Stomach (tissue), 9 donors: ENCODE data around the gene GLP2R. TPM values are rescaled to one million over a fixed set of nuclear protein-coding genes. Genes with fewer than 3 reads are reported as not detected.

ENCODE experiments used
- DNase-seq, 2 donors: peaks; one replicate each; pipeline versions ENCODE4 v3.0.0 to v3.0.0-alpha.2; 2013 to 2019
- H3K27ac ChIP-seq, 5 donors: fragments of 200-600 bp in 4 of 5; sonication (generic) in 4 of 5; one replicate each; pipeline ENCODE4 v1.5.1; 2013 to 2019; ENCODE audit warnings: mild to moderate bottlenecking in 1 of 5, moderate library complexity in 1 of 5
- H3K27me3 ChIP-seq, 3 donors: fragments of 200-600 bp; sonication (generic); one replicate each; pipeline ENCODE4 v1.5.1; 2017 to 2019; ENCODE audit warnings: mixed run types in 1 of 3
- H3K36me3 ChIP-seq, 4 donors: fragments of 200-600 bp; sonication (generic); 1 replicate in 3 of 4; 2 replicates in 1 of 4; pipeline ENCODE4 v1.5.1; 2016 to 2019
- H3K4me1 ChIP-seq, 4 donors: fragments of 200-600 bp; sonication (generic); one replicate each; pipeline ENCODE4 v1.5.1; 2016 to 2019
- H3K4me3 ChIP-seq, 4 donors: fragments of 200-600 bp; sonication (generic) in 3 of 4; one replicate each; pipeline ENCODE4 v1.5.1; 2016 to 2019; ENCODE audit warnings: mild to moderate bottlenecking in 1 of 4
- H3K9me3 ChIP-seq, 4 donors: fragments of 200-600 bp; sonication (generic); one replicate each; pipeline ENCODE4 v1.5.1; 2016 to 2019
- CTCF ChIP-seq, 7 experiments: fragments of 450-650 bp in 4 of 7; fragments of 200-600 bp in 3 of 7; sonication (generic) in 3 of 7; IDR thresholded peaks; one replicate each; pipeline ENCODE4 v1.5.1; 2016 to 2019; ENCODE audit warnings: antibody characterized with exemption in 7 of 7, control low read depth in 2 of 7, mild to moderate bottlenecking in 1 of 7
- EP300 ChIP-seq: sonication (generic); formaldehyde crosslinking; IDR thresholded peaks from one replicate; pipeline ENCODE4 v1.6.1; 2017; ENCODE audit warnings: antibody characterized with exemption
- POLR2A ChIP-seq, 4 donors: fragments of 450-650 bp; IDR thresholded peaks; one replicate each; pipeline ENCODE4 v1.6.1; 2016; ENCODE audit warnings: antibody characterized with exemption in 4 of 4, control low read depth in 2 of 4, mild to moderate bottlenecking in 1 of 4, moderate library complexity in 1 of 4
- POLR2AphosphoS5 ChIP-seq, 3 donors: sonication (generic); formaldehyde crosslinking; IDR thresholded peaks; one replicate each; pipeline ENCODE4 v1.6.1; 2016; ENCODE audit warnings: antibody characterized with exemption in 3 of 3
- WGBS, 5 donors: extraction: QIAGEN DNeasy Blood & Tissue Kit in 3 of 5; methylation state at CpG; one replicate each; pipeline versions ENCODE4 v1.1.5 to v1.1.7; 2013 to 2018; 5-methylcytosine and 5-hydroxymethylcytosine counted together
- intact Hi-C: fragments of 100-400 bp; cut with DNase I; formaldehyde crosslinking; loops from one replicate; pipeline ENCODE4 v1.15.1; 2023; ENCODE audit warnings: low total_unique reads
- polyA plus RNA-seq, 3 donors: library from polyadenylated mRNA; stranded (reverse); fragments of 200-250 nt; gene quantifications; one replicate each; pipeline ENCODE4 v1.2.3, GENCODE V29; 2013
- total RNA-seq, 5 donors: library from RNA; depleted of rRNA; stranded (reverse); fragments of >200 nt; gene quantifications; one replicate each; pipeline versions ENCODE4 v1.1.0 to v1.2.3, GENCODE V29; 2014 to 2016
- donor health status: healthy with polysubstance abuse.
- donor health status: Bipolar disorder and iron deficiency.
- donor health status: healthy.

Gene GLP2R
- total and polyA plus RNA-seq, 8 donors = 0.40 to 15.4 (median 5.8) TPM

DNA sequence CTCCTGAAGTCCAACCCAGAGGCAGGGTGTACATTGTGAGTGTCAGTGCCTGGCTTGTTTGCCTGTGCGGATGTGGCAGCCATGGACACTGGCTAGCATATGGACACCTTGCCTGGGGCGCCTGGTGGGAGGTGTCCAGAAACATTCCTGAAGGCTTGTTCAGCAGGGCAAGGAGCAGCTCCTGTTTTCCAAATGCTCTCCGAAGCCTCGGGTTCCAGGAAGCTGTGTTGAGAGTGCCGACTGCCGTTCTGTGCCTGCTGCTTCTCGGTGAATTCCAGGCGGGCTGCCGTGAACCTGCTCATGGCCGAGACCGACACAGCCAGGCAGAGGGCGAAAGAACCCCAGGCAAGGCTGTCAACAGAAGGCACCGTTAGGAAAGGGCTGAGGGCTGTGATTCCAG lies 23.4 kb upstream of the GLP2R start:
- H3K4me1 ChIP-seq = peaks cover 0 to 6% (median 0%) of the 10 kb centered on the region in 4 donors
- H3K9me3 ChIP-seq = peaks cover 0 to 18% (median 11%) of the 10 kb centered on the region in 4 donors
- H3K27ac ChIP-seq = no peak overlapping the region
- H3K36me3 ChIP-seq = no peaks in the 10 kb centered on the region
- WGBS, 5 donors = 73 to 80% (median 75%) methylated on average over 12 to 13 of the region's 13 CpGs
- intact Hi-C loops = no loop called here
- peaks cover 0 to 8% (median 0%) of the 10 kb centered on the region in 3 donors for H3K27me3 ChIP-seq
- no peak overlapping the region for H3K4me3 ChIP-seq
- TF ChIP-seq CTCF (IDR thresholded peaks at IDR 0.05) (no peak), EP300 (no peak), POLR2AphosphoS5 (IDR thresholded peaks at IDR 0.05) (no peak), POLR2A (IDR thresholded peaks at IDR 0.05) (no peak)
- no peak for DNase-seq

DNA sequence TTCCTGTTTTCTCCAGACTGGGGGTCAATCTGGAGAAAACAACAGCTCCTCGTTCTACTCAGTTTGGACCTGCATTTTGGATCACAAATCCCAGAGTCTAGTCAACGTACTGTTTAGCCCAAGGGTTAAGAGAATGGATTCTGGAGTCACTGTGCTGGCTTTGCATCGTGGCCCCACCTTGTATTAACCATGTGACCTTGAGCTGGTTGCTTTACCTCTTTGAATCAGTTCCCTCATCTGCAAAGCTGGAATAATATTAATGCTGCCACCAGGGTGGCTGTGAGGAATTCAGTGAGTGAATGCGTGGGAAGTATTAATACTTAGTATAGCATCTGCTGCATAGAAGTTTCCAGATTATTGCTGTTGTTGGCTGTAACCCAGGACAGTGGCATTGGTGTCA lies 23.0 kb upstream of the GLP2R start:
- no peak for DNase-seq
- Histone ChIP-seq H3K27ac (no peak overlapping the region), H3K36me3 (no peaks in the 10 kb centered on the region), H3K27me3 (peaks cover 0 to 8% (median 0%) of the 10 kb centered on the region in 3 donors), H3K4me1 (peaks cover 0 to 6% (median 0%) of the 10 kb centered on the region in 4 donors), H3K9me3 (peaks cover 0 to 18% (median 11%) of the 10 kb centered on the region in 4 donors), H3K4me3 (no peak overlapping the region)
- intact Hi-C loops = no loop called here
- 57 to 69% (median 61%) methylated on average over 3 to 4 of the region's 4 CpGs for WGBS, 5 donors
- no peak for TF ChIP-seq EP300
- no peak for TF ChIP-seq CTCF (IDR thresholded peaks at IDR 0.05)
- no peak for TF ChIP-seq POLR2A (IDR thresholded peaks at IDR 0.05)
- TF ChIP-seq POLR2AphosphoS5 (IDR thresholded peaks at IDR 0.05) = no peak

- DNase-seq = no peak
- H3K4me1 ChIP-seq = no peaks in the 10 kb centered on the region
These were observed 20.0 kb upstream of the GLP2R start for GRCh38 chr17:9805769-9806168.

DNA sequence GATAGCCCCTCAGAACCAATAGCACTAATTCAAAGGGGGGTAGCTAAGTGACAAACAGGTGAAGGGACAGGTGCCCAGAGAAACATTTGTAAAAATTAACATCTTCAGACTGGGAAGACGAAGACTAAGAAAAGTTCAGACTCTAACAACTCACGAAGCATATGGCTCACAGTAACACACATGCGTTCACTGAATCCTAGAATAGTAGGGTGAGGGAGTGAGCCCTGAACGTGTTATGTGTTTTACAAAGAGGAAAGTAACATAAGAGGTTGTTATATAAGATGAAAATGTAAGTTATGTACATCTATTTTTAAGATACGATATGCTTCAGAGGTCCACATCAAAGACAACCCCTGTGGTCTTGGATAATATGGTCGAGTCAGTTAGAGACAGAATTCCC lies 19.0 kb upstream of the GLP2R start:
- WGBS, 5 donors = 75 to 80% (median 77%) methylated on average over 6 of the region's 6 CpGs
- Histone ChIP-seq H3K4me1 (no peaks in the 10 kb centered on the region), H3K27ac (no peak overlapping the region), H3K36me3 (no peaks in the 10 kb centered on the region), H3K27me3 (peaks cover 0 to 30% (median 0%) of the 10 kb centered on the region in 3 donors), H3K4me3 (no peak overlapping the region), H3K9me3 (peaks cover 0 to 18% (median 11%) of the 10 kb centered on the region in 4 donors)
- no peak for DNase-seq
- intact Hi-C loops = no loop called here
- TF ChIP-seq EP300 (no peak), POLR2AphosphoS5 (IDR thresholded peaks at IDR 0.05) (no peak), CTCF (IDR thresholded peaks at IDR 0.05) (no peak), POLR2A (IDR thresholded peaks at IDR 0.05) (no peak)

More at GRCh38 chr17:9805769-9806168, 20.0 kb upstream of the GLP2R start:
- peaks cover 0 to 18% (median 11%) of the 10 kb centered on the region in 4 donors for H3K9me3 ChIP-seq
- H3K36me3 ChIP-seq = no peaks in the 10 kb centered on the region
- 19 to 80% (median 33%) methylated on average over 4 of the region's 4 CpGs for WGBS, 5 donors
- no peak overlapping the region for H3K4me3 ChIP-seq
- peaks cover 0 to 20% (median 0%) of the 10 kb centered on the region in 3 donors for H3K27me3 ChIP-seq
- no peak overlapping the region for H3K27ac ChIP-seq
- TF ChIP-seq EP300 (no peak), CTCF (IDR thresholded peaks at IDR 0.05) (no peak), POLR2A (IDR thresholded peaks at IDR 0.05) (no peak), POLR2AphosphoS5 (IDR thresholded peaks at IDR 0.05) (no peak)
- intact Hi-C loops = no loop called here
